Erythroblast (primary cell): ENCODE measurements around the gene DLG2.

Experiments used
- GATA1 ChIP-seq: IDR thresholded peaks from 2 replicates; pipeline ENCODE4 v1.6.1; 2011; ENCODE audit warnings: low read depth, mild to moderate bottlenecking, control low read depth, low read length, moderate library complexity
- POLR2A ChIP-seq: IDR thresholded peaks from 2 replicates; pipeline ENCODE4 v1.6.1; 2011; ENCODE audit warnings: mild to moderate bottlenecking, low read length

DNA sequence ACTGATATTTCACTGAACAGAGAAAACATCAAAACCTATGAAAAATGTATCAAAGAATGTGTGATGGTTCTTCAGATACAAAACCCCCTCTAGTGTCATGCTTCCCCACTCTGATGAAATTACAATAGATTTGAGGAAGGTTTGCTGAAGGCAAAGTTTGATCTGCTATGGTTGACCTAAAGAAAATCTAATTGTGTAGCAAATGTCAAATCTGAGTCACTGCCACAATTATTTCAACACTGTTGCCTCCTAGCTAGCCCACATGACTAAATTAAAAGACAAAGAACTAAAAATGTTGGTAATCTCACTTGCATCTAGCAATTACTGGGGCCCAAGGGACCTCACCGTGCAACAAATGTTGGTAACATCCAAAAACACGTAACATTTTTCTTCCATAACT is 728.0 kb downstream of the DLG2 start:
- no peak for TF ChIP-seq POLR2A
- no peak for TF ChIP-seq GATA1
